NCI-H146 (cell line): Measurements from ENCODE around the gene ARPC1A.
"Not testable (repeated sequence)": the region's sequence is repeated elsewhere in the genome, so short reads cannot be mapped to it uniquely, and the experiment has no call there.

Source experiments
- DNase-seq: peaks from one replicate; lab custom pipeline; 2025; lab: John Stamatoyannopoulos, UW

Gene ARPC1A

GRCh38 chr7:99325592-99326407 is at the start of gene ARPC1A:
Gene ARPC1A (plus strand): TSS chr7:99325898. CDS start chr7:99333354, 7,456 bp downstream.
- DNase-seq, result peak; percentile 92

GRCh38 chr7:99278180-99278579 is 47.5 kb upstream of the ARPC1A start:
- no peak for DNase-seq

- DNase-seq, result not testable (repeated sequence)
Measured at GRCh38 chr7:99284165-99284564, 41.5 kb upstream of the ARPC1A start.

GRCh38 chr7:99287779-99288534 is 37.7 kb upstream of the ARPC1A start:
- no peak for DNase-seq

GRCh38 chr7:99289185-99289584 is 36.5 kb upstream of the ARPC1A start:
- DNase-seq, result no peak

GRCh38 chr7:99290148-99290547 is 35.5 kb upstream of the ARPC1A start:
- DNase-seq, result not testable (repeated sequence)

GRCh38 chr7:99290980-99291607 is 34.6 kb upstream of the ARPC1A start:
- DNase-seq, result peak; percentile 25

- DNase-seq, result no peak
Measured at GRCh38 chr7:99292127-99292526, 33.6 kb upstream of the ARPC1A start.

- no peak for DNase-seq
Measured at GRCh38 chr7:99293167-99293566, 32.5 kb upstream of the ARPC1A start.

- DNase-seq, result no peak
Measured at GRCh38 chr7:99293650-99294049, 32.0 kb upstream of the ARPC1A start.

GRCh38 chr7:99296471-99296870 is 29.2 kb upstream of the ARPC1A start:
- no peak for DNase-seq

- DNase-seq, result no peak
Measured at GRCh38 chr7:99301496-99301895, 24.2 kb upstream of the ARPC1A start.

- no peak for DNase-seq
Measured at GRCh38 chr7:99305473-99306260, 20.0 kb upstream of the ARPC1A start.

GRCh38 chr7:99308461-99309074 is 17.1 kb upstream of the ARPC1A start:
- DNase-seq, result no peak

- DNase-seq, result no peak
Measured at GRCh38 chr7:99309111-99309510, 16.6 kb upstream of the ARPC1A start.

- no peak for DNase-seq
Measured at GRCh38 chr7:99310004-99310403, 15.7 kb upstream of the ARPC1A start.

- no peak for DNase-seq
Measured at GRCh38 chr7:99311702-99312101, 14.0 kb upstream of the ARPC1A start.

- peak; percentile 65 for DNase-seq
Measured at GRCh38 chr7:99312316-99313203, 13.1 kb upstream of the ARPC1A start.

- DNase-seq, result no peak
Measured at GRCh38 chr7:99313204-99313573, 12.5 kb upstream of the ARPC1A start.

GRCh38 chr7:99314504-99314903 is 11.2 kb upstream of the ARPC1A start:
- DNase-seq, result no peak

- DNase-seq, result no peak
Measured at GRCh38 chr7:99320371-99320770, 5.3 kb upstream of the ARPC1A start.
